Measurements from ENCODE around the gene XPNPEP3.
"Not testable (repeated sequence)": the region's sequence is repeated elsewhere in the genome, so short reads cannot be mapped to it uniquely, and the experiment has no call there.

The XPNPEP3 gene

DNA sequence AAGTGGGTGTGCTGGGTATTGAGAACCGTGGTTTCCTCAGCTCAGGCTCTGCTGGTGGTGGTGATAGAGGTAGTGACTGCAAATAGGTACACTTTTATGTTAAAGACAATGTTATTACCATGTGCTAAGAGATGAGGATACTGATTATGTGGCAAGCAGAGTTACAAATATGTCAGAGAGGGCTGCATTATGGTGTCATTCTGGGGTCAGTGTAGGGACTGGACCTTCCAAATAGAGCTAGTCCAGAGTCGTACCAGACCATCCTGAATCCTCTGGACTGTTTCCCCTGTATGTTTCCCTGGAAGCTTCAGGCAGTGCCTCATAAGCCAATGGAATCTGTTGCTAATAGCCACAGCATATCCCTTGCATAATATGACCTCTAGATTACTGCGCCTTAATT, 5.1 kb downstream of the XPNPEP3 start, which contains the start of gene DNAJB7:
Gene DNAJB7 (minus strand): TSS at position 101 of the 400 bp plus-strand sequence. CDS start 119 bp downstream, outside the sequence.
- no peak for DNase-seq

DNA sequence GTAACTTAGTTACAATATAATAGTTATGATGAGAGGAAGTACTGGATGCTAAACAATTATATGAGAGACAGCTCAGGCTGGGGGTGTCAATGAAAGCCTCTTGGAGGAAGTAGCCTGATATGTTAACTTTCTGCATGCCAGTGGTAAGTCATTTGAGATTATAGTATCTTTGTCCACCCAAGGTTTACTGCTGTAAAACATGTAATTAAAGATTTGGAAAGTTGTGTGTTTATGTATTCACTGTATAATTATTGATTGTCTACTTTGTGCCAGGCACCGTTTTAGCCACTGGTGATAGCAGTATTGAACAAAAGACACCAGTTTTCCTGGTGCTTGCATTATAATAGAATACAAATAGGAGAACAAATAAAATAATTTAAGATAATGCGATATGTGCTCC, 5.6 kb downstream of the XPNPEP3 start:
- no peak for DNase-seq

GRCh38 chr22:40867109-40867508, 10.2 kb downstream of the XPNPEP3 start:
- DNase-seq: no peak

DNA sequence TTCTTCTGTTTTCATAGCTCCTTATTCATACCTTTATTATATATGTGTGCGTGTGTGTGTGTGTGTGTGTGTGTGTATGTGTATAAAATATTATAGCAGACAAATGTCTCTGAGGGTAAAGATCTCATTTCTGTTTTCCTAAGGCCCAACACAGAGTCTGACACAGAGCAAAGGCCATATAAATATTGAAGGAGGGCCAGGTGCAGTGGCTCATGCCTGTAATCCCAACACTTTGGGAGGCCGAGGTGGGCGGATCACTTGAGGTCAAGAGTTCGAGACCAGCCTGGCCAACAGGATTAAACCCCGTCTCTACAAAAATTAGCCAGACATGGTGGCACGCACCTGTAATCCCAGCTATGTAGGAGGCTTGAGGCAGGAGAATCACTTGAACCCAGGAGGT, 11.4 kb downstream of the XPNPEP3 start:
- DNase-seq: not testable (repeated sequence)

- DNase-seq: no peak
Measured at GRCh38 chr22:40874016-40874415, 17.1 kb downstream of the XPNPEP3 start.

GRCh38 chr22:40875111-40875510, 18.2 kb downstream of the XPNPEP3 start:
- DNase-seq: no peak

GRCh38 chr22:40876907-40877306, 20.0 kb downstream of the XPNPEP3 start:
- no peak for DNase-seq

GRCh38 chr22:40877488-40877887, 20.5 kb downstream of the XPNPEP3 start:
- DNase-seq: no peak

DNA sequence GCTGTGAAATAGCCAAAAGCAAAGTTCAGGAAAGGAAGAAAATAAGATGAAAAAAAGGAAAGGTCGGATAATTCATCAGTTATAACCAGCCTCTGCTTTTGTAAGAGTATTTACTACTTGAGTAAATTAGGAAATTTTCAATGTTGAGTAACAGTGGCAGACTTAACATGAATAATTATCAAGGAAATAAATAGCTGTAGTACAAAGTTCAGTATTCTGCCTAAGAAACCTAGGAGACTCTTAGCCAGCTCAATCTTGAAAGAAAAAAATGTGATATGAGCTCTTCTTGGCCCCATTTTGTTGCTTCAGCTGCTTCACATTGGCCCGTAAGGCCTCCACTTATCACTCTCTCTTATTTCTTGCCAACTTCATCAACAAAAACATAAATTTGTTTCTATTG, 22.0 kb downstream of the XPNPEP3 start:
- no peak for DNase-seq

DNA sequence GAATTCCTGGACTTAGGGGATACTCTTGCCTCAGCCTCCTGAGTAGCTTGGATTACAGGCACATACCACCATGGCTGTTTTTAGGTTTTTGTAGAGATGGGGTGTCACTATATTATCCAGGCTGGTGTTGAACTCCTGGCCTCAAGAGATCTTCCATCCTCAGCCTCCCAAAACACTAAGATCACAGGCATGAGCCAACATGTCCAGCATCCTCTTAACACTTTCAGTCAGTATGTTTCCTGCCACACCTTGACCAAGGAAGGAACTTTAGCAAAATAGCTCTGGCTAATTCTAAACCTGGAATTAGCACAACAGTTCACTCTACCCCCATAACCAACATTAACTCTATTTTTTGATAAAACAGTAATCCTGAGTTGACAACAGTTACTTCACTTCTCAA, 32.2 kb downstream of the XPNPEP3 start:
- DNase-seq: no peak

DNA sequence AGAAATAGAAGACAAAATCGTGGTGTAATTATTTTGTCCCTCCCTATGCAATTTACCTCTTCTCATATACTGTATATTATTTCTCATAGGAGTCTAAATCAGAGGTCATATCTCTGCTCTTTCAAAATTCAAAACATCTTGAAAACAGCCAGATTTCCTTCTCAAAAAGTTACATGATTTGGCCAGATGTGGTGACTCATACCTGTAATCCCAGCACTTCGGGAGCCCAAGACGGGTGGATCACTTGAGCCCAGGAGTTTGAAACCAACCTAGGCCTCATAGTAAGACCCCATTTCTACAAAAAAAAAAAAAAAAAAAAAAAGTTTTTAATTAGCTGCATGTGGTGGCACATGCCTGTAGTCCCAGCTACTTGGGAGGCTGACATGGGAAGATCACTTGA, 33.9 kb downstream of the XPNPEP3 start:
- DNase-seq: no peak

DNA sequence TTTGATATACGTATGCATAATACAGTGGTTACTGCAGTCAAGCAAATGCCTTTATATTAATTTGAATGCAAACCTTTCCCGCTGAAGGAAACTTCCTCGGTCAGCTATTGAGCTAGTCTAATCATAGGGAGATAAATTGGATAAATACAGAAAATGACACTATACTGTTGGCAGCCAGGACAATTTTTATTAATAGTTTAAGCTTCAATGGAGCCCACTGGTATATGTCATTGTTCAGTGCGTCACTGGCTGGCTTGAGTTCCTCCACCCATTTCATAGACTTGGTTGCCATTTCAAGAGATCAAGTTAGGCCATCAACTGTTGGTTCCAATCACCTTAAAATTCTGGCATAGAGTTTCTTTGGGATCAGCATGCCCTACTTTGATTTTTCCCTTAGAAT, 37.5 kb downstream of the XPNPEP3 start:
- no peak for DNase-seq

DNA sequence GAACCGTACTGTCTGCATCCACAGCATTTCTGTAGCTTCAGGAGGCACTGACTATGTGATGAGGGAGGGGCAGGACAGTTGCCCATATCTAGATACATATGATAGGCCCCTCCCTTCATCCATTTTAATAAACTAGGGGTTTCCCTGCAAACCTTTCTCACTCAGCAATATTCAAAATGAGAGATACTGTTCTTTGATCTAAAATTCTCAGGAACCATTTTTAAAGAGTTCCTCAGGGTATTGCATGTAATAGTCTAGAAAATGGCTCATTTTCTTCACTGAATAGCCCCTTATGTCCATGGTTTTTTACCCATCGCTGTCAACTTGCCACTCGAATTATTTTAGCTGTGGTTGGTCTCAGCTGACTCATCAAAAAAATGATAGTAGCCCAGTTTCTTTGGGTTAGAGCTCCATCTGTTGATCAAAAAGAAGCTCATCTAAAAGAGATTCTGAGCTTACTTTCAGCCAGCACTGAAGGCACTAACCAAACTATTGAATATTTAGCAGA, 42.0 kb downstream of the XPNPEP3 start:
- peak; percentile 12 for DNase-seq

DNA sequence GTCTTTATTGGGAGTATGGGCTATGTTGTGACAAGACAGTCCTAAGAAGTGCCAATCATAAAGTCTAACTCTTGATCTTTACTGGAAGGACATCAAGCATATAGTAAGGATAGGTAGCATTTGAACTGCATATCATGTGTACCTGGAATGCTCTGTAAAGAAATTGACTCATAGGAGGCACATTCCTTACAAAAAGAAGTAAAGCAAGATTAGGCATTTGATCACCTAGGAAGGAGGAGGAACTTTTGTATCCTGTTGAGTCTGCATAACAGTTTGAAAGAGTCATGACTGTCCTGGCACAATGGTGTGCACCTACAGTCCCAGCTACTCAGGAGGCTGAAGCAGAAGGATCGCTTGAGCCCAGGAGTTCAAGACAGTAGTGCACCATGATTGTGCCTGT, 47.2 kb downstream of the XPNPEP3 start:
- DNase-seq: no peak

DNA sequence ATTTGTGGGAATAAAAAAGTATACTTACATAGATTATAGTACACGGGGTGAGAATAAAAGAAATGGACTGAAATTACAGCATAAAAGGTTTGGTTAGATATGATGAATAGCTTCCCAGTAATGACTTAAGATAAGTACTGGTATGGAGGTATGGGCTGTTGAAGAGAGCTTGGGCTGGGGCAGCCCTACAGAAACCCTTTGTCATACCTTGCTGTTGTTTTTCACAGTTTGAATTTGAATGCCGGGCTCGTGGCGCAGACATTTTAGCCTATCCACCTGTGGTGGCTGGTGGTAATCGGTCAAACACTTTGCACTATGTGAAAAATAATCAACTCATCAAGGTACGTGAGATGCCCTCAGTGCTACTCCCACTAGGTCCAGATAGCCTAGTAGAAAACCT, 51.9 kb downstream of the XPNPEP3 start:
- DNase-seq: no peak

GRCh38 chr22:40911772-40912171, 54.8 kb downstream of the XPNPEP3 start:
- no peak for DNase-seq

- not testable (repeated sequence) for DNase-seq
Measured at GRCh38 chr22:40912987-40913386, 56.0 kb downstream of the XPNPEP3 start.

- DNase-seq: no peak
Measured at GRCh38 chr22:40919446-40919845, 62.5 kb downstream of the XPNPEP3 start.

- no peak for DNase-seq
Measured at GRCh38 chr22:40920526-40920925, 63.6 kb downstream of the XPNPEP3 start.

GRCh38 chr22:40922484-40923303, 65.7 kb downstream of the XPNPEP3 start:
- DNase-seq: peak; percentile 2

GRCh38 chr22:40928657-40929056, 71.7 kb downstream of the XPNPEP3 start:
- DNase-seq: no peak

DNA sequence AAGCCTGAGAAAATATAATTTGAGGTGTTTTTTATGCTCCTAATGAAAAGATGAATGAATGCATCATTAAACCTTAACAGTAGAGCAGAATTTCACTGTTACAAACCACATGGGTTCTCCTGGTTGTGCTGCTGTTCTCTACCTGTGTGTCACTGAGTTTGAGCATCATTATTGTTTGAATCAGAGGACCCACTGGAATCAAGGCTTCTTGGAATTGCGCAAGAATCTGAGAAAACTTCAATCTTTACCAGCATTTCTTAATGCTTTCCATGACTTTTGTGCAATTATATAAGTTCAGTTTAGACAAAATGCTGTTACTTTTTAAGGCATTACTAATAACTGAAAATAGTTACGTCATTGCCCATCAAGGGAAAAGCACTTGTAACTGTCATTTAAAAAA, 75.4 kb downstream of the XPNPEP3 start:
- DNase-seq: no peak

- DNase-seq: no peak
Measured at GRCh38 chr22:40939202-40939601, 82.3 kb downstream of the XPNPEP3 start.

GRCh38 chr22:40950962-40951794, 94.2 kb downstream of the XPNPEP3 start, which contains the start of gene RBX1:
Gene RBX1 (plus strand): TSS chr22:40951378. CDS start chr22:40951399, 21 bp downstream.
- peak; percentile 98 for DNase-seq

Data from GDM1 (cell line).